ENCODE results near the gene PIEZO2.

DNA sequence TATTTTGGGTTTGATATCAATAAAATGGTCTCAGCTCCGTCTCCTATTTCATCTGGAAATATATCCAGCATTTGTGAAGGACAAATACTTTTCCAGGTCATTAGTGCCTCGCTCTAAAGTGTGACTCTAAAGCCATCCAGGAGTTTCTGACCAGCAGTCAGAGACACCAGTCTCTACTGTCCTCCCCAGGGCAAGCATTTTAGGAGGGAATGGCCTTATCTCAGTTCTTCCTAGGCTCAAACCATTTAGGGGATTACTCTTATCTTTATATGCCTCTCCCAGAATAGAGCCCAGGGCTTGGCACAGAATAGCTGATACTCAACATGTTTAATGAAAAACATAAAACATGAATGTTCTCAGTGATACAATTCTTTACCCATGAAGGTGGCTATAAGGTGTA is 436.0 kb downstream of the PIEZO2 start:
- TF ChIP-seq, protein P1, sequence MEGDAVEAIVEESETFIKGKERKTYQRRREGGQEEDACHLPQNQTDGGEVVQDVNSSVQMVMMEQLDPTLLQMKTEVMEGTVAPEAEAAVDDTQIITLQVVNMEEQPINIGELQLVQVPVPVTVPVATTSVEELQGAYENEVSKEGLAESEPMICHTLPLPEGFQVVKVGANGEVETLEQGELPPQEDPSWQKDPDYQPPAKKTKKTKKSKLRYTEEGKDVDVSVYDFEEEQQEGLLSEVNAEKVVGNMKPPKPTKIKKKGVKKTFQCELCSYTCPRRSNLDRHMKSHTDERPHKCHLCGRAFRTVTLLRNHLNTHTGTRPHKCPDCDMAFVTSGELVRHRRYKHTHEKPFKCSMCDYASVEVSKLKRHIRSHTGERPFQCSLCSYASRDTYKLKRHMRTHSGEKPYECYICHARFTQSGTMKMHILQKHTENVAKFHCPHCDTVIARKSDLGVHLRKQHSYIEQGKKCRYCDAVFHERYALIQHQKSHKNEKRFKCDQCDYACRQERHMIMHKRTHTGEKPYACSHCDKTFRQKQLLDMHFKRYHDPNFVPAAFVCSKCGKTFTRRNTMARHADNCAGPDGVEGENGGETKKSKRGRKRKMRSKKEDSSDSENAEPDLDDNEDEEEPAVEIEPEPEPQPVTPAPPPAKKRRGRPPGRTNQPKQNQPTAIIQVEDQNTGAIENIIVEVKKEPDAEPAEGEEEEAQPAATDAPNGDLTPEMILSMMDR (IDR thresholded peaks at IDR 0.05) = no peak
- no peak for TF ChIP-seq POLR2A (IDR thresholded peaks at IDR 0.05)

Data from heart left ventricle (tissue), 13 donors.